ENCODE measurements around the gene WDHD1.

GRCh38 chr14:54920052-54920451, 106.8 kb downstream of the WDHD1 start:
- no peak for TF ChIP-seq REST (IDR thresholded peaks at IDR 0.05; ENCODE audit: insufficient read depth in 1 of 2, low read depth in 2 of 2, low read length in 2 of 2)
- no peak for TF ChIP-seq POLR2AphosphoS5 (IDR thresholded peaks at IDR 0.05; ENCODE audit: low read depth, low read length)
- TF ChIP-seq FOXP2 (optimal IDR thresholded peaks at IDR 0.05; ENCODE audit: borderline replicate concordance, extremely low read depth, extremely low read length, insufficient read depth): no peak
- TF ChIP-seq TAF1 (IDR thresholded peaks at IDR 0.05; ENCODE audit: borderline replicate concordance, insufficient read depth, low read length): no peak
